SK-N-SH (cell line): ENCODE results near the gene C3orf22. TPM values are rescaled to one million over a fixed set of nuclear protein-coding genes. Genes with fewer than 3 reads are reported as not detected.

Experiments used
- polyA plus RNA-seq, 3 experiments: library from polyadenylated mRNA; depleted of rRNA; stranded (reverse); fragments of >200 nt; gene quantifications; 2 replicates each; pipeline ENCODE4 v1.2.3, GENCODE V29; 2012
- small RNA-seq, 7 experiments: library from RNA; depleted of rRNA; stranded (forward); fragments of <200 nt; gene quantifications; one replicate each; pipeline ENCODE3, GENCODE V24; 2012

Gene C3orf22
- polyA plus RNA-seq, 1 of the 3 experiments (the other 2 are of a cell fraction), result not detected

Small RNA genes within 50 kb of the gene (small RNA-seq; reads per million reads assigned to genes)
- gene RNA5SP138, result 0 to 1.1 (median 0) reads per million in 7 experiments

Other genes starting within 250 kb of the C3orf22 start
- gene KLF15, start 201.5 kb downstream of the C3orf22 start, polyA plus RNA-seq (2012; rRNA removed), result 0.28 and 0.39 TPM in 2 replicates
- not detected in 2 replicates for gene CFAP100, start 164.0 kb downstream of the C3orf22 start, polyA plus RNA-seq (2012; rRNA removed)
- gene ZXDC, start 83.0 kb downstream of the C3orf22 start, polyA plus RNA-seq (2012; rRNA removed), result 8.5 and 9.1 TPM in 2 replicates
- not detected in 2 replicates for gene UROC1, start 41.2 kb downstream of the C3orf22 start, polyA plus RNA-seq (2012; rRNA removed)
- gene CHST13, start 34.8 kb downstream of the C3orf22 start, polyA plus RNA-seq (2012; rRNA removed), result 0.37 and 0.41 TPM in 2 replicates
- gene TXNRD3, start 96.2 kb upstream of the C3orf22 start, polyA plus RNA-seq (2012; rRNA removed), result 4.7 and 5.2 TPM in 2 replicates
- 42.5 and 45.0 TPM in 2 replicates for gene CHCHD6, start 145.3 kb upstream of the C3orf22 start, polyA plus RNA-seq (2012; rRNA removed)